COLO668 (cell line): ENCODE data around the gene ABCB11.
"Not testable (repeated sequence)": the region's sequence is repeated elsewhere in the genome, so short reads cannot be mapped to it uniquely, and the experiment has no call there.

ENCODE experiments used
- DNase-seq: peaks from one replicate; lab custom pipeline; 2025; ENCODE audit not compliant: unreplicated experiment; lab: John Stamatoyannopoulos, UW

Gene ABCB11

DNA sequence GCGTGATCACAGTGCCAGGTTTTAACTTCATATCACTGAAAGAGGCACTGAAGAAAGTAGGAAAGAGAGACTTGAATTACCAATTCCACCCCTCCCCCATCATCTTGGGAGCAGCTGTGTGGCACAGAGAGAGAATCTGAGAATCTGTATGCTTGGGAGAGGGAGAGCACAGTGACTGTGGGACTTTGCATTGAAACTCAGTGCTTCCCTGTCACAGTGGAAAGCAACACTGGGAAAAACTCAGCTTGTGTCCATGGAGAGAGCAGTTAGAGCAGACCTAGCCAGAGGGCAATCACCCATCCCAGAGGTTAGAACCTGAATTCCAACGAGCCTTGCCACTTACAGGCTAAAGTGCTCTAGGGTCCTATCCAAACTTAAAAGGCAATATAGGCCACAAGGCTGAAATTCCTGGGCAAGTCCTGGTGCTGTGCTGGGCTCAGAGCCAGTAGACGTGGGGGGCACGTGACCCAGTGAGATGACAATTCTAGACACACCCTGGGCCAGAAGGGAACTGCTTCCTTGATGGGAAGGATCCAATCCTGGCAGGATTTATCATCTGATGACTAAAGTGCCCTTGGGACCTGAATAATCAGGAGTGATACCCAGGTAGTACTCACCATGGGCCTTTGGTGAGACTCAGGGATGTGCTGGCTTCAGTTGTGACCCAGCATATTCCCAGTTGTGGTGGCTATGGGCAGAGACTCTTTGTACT is 15.5 kb upstream of the ABCB11 start:
- DNase-seq = no peak

DNA sequence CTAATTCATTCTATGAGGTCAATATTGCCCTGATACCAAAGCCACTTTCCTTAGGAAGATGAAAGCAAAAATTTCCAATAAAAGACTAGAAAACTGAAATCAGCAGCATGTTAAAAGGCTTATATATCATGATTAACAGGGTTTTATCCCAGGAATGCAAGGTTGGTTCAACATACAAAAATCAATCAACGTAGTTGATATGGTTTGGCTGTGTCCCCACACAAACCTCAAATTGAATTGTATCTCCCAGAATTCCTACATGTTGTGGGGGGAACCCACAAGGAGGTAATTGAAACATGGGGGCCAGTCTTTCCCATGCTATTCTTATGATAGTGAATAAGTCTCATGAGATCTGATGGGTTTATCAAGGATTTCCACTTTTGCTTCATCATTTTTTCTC is 11.7 kb upstream of the ABCB11 start:
- DNase-seq = no peak

DNA sequence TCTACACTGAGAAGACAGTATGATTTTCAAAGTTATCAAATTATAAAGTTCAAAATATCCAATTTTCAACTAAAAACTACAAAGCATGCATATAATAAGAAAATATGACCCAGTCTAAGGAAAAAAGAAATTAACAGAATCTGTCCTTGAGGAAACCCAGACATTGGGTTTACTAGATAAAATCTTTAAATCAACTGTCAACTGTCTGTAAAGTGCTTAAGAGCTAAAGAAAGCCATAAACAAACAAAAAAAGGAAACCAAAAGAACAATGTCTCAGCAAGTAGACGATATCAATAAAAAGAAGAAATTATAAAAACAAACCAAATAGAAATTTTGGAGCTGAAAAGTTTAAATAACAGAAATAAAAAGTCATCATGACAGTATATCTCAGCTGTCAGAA is 10.5 kb upstream of the ABCB11 start:
- DNase-seq = no peak

- no peak for DNase-seq
Observed at GRCh38 chr2:169039702-169040101, 8.6 kb upstream of the ABCB11 start.

DNA sequence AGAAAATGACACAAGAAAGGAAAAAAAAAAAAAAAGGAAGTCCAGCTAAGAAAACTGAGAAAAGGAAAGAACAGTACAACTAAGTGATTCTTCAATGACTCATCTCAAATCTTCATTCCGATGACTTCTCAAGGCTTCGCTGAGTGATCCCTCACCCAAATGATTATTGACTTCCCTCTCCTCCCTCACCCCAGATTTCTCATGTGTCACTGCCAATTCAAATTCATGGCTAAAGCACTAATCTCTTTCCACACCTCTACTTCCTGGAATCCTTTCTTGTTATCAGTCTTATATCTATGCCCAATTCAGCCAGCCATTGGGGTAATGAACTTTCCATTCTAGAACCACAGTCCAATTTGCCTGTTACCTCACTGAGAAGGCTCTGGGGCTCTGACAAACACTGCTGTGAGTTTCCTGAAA is 7.2 kb upstream of the ABCB11 start:
- no peak for DNase-seq

DNA sequence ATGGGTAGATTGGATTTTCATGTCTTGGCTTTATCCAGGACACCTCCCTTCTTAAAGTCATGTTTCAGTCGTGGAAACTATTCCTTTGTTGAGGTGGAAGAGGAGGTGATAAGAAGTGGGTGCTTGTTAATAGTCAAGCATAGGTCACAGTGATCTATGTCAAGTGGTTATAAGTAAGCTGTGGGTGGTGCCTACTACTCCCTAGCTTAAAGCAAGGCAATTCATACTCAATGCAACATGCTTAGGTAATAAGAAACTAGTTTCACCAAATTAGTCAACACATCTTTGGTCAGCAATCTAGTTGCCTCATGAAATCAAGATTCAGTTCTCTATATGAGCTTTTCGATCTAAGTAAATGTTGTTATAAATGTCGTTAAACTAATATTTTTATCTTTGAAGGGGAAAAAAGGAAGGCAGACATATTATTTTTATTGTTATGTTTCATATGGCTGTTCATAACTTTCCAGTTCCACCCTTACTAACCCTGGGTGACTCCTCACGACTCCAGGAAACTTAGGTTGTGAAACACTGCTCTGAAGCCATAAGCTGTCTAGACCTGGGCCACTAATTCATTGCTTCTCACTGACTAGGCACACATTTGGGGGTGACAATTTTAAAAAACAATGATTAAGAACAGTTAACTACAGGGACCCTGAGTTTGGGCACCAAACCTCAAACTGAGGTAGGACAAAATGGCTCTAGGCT is 5.8 kb upstream of the ABCB11 start:
- no peak for DNase-seq

- no peak for DNase-seq
Observed at GRCh38 chr2:169035887-169036286, 4.8 kb upstream of the ABCB11 start.

GRCh38 chr2:169034984-169035544 is 3.9 kb upstream of the ABCB11 start:
- no peak for DNase-seq

- no peak for DNase-seq
Observed at GRCh38 chr2:169034256-169034655, 3.1 kb upstream of the ABCB11 start.

- DNase-seq = no peak
Observed at GRCh38 chr2:169029341-169029740, 1.8 kb downstream of the ABCB11 start.

DNA sequence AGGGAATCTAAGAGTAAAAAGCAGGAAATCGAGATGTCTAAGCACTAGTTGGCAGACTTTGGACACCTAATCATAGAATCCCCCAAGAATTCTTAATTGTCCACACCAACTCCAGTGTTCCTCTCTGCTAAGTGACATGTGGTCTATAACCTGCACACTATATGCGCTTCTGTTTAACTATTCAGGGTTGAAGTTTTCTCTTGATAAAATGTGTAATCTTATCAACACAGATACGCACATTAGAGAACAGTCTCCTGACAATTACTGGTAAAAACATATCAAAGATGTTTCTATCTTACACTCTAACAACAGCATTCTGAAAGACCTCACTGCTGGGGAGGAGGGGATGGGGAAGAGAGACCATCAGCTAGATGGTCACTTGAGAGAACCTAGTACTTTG is 3.9 kb downstream of the ABCB11 start:
- no peak for DNase-seq

DNA sequence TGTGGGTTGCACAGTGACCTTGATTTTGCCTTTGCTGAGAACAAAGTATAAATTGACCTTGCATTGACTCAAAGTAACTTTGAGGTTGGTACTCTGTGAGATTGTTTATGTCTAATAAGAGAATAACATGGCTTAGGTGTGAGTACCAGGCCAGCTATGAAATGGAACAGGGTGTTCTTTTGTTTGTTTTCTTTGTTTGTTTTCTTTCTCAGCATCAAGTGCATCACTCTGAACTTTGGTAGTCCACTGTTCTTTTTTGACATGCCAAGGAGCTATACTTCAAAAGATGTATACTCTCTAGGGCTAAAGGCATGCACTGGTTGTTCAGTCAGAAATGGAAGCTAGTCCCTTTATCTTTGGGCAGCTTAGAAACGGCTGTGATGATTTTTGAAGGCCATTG is 5.1 kb downstream of the ABCB11 start:
- no peak for DNase-seq

DNA sequence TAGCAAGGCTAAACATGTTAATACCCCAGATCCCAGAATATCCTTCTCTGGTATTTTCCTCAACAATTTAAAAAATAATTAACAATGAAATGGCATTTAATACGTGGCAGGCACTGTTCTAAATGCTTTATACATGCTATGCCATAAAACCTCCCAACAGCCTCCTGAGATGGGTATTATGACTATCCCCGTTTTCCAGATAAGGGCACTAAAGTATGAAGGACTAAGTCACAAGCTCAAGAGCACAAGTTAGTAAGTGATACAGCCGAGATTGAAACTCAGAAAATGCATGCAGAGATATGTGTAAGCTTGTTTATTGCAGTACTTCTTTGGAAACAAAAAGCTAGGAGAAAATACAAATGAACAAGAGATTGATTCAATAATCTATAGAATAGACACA is 8.0 kb downstream of the ABCB11 start:
- DNase-seq = no peak

DNA sequence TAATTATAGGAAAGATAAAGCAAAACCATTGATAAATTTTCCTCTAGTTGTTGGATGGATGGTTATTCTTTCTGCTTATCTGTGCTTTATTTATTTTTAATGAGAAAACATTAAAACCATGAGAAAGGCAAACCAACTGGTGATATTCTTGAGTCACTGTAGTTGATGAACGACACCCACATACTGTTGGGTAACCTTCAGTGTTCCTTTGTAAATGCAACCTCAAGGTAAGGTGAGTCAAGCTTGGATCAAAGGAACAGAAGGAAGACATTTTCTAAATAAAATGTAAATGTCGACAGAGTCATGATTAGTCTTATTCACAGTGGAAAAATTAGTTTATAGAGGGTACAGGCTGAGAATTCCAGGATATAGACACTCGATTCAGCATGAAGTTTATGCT is 12.7 kb downstream of the ABCB11 start:
- DNase-seq = no peak

GRCh38 chr2:169015943-169016342 is 15.2 kb downstream of the ABCB11 start:
- DNase-seq = no peak

DNA sequence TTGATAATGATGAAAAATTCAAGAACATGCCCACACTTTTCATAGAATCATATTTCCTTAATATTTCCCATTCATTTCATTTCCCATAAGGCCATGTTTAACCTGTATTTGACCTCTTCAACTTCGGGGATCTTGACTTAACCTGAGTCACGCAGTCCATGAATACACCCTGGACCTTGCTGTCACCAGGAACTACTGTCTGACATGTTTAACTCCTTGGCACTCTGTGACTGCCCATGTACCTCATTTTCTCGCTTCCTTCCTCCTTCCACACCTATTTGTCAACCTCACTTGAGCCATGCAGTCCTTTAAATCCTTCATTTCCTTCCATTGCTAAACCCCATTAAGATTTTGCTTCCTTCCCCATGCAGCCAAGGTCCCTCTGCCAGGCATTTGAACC is 16.3 kb downstream of the ABCB11 start:
- no peak for DNase-seq

GRCh38 chr2:169013628-169014026 is 17.5 kb downstream of the ABCB11 start:
- no peak for DNase-seq

- no peak for DNase-seq
Observed at GRCh38 chr2:169012812-169013627, 18.1 kb downstream of the ABCB11 start.

GRCh38 chr2:169012191-169012792 is 18.8 kb downstream of the ABCB11 start:
- not testable (repeated sequence) for DNase-seq

DNA sequence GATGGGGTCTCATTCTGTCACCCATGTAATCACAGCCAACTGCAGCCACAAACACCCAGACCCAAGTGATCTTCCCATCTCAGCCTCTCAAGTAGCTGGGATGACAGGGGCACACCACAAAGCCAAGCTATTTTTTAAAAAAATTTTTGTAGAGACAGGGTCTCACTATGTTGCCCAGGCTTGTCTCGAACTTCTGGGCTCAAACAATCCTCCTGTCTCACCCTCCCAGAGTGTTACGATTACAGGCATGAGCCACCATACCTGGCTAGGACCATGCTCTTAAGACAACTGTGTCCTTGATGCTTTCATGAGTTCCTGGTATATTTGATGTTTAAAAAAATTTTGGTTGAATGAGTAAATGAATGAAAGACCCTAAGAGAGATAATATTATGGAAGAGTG is 19.4 kb downstream of the ABCB11 start:
- DNase-seq = no peak
